Choroid plexus epithelial cell (primary cell): Measurements from ENCODE around the gene DIPK1A.

Source experiments
- DNase-seq: peaks from one replicate; pipeline ENCODE4 v3.0.0-alpha.2; 2010; ENCODE audit warnings: low read depth
- H3K4me3 ChIP-seq: 2 replicates; pipeline ENCODE4 v1.5.1; 2011; ENCODE audit warnings: low read depth, mild to moderate bottlenecking, control low read depth, low read length, moderate library complexity
- CTCF ChIP-seq: conservative IDR thresholded peaks from 2 replicates; pipeline ENCODE4 v1.5.1; 2011; ENCODE audit warnings: low read depth, mild to moderate bottlenecking, control low read depth, inconsistent platforms, low read length, moderate library complexity

The DIPK1A gene

GRCh38 chr1:92833840-92834239, 127.4 kb downstream of the DIPK1A start:
- TF ChIP-seq CTCF = no peak
- DNase-seq = no peak
- peak overlapping the region; percentile 98 for H3K4me3 ChIP-seq

GRCh38 chr1:92832537-92833114, 128.6 kb downstream of the DIPK1A start:
- peak; percentile 35 for DNase-seq
- peak overlapping the region; percentile 98 for H3K4me3 ChIP-seq
- no peak for TF ChIP-seq CTCF

GRCh38 chr1:92831762-92832536, 129.3 kb downstream of the DIPK1A start, which contains the start of gene RPL5:
RPL5 (plus strand) TSS chr1:92832040; CDS start chr1:92832115, 75 bp downstream.
- peak within 1 kb of the TSS; percentile 98 for H3K4me3 ChIP-seq
- TF ChIP-seq CTCF = peak; percentile 89
- peak; percentile 99 for DNase-seq

- TF ChIP-seq CTCF = no peak
- peak overlapping the region; percentile 98 for H3K4me3 ChIP-seq
- no peak for DNase-seq
Observed at GRCh38 chr1:92831368-92831761, 129.9 kb downstream of the DIPK1A start.

- no peak overlapping the region for H3K4me3 ChIP-seq
- TF ChIP-seq CTCF = no peak
- DNase-seq = peak; percentile 28
Observed at GRCh38 chr1:92826792-92827191, 134.5 kb downstream of the DIPK1A start.

GRCh38 chr1:92822879-92823278, 138.4 kb downstream of the DIPK1A start:
- TF ChIP-seq CTCF = no peak
- no peak overlapping the region for H3K4me3 ChIP-seq
- DNase-seq = peak; percentile 94
